Measurements from ENCODE around the gene MCUB. TPM values are rescaled to one million over a fixed set of nuclear protein-coding genes. Genes with fewer than 3 reads are reported as not detected.

MCUB gene
- total RNA-seq, 1 donor from 2014 or later, result 28.5 TPM

DNA sequence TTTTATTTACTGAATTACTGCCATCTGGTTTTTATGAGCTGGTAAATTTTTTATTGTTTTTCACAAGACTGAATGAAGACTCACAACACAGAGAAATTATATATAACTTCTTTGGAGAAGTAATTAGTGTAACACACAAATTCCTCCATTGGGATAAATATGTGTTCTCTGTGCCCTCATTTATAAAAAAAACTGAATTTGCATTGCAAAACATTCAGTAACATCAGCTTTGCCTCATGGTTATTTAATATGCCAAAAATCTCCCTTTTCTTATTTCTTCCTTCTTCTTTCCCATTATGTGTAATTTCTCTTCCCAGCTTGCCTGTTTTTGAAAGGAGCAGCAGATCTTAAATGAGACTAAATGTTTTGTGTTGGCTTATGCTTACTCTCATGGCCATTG is 124.7 kb downstream of the MCUB start:
- Histone ChIP-seq H3K27ac (no peak overlapping the region), H3K27me3 (no peaks in the 10 kb centered on the region), H3K9me3 (no peaks in the 10 kb centered on the region), H3K36me3 (peaks cover 0 to 8% of the 10 kb centered on the region in 2 donors), H3K4me3 (no peak overlapping the region), H3K4me1 (no peaks in the 10 kb centered on the region)
- DNase-seq (ENCODE audit: extremely low spot score in 2 of 2), result no peak
- intact Hi-C loops (cut with DNase I), result no loop called here
- TF ChIP-seq POLR2A (IDR thresholded peaks at IDR 0.05) (no peak), POLR2AphosphoS5 (IDR thresholded peaks at IDR 0.05; ENCODE audit: insufficient read depth in 1 of 2, low read depth in 1 of 2) (no peak)
- TF ChIP-seq, protein P1, sequence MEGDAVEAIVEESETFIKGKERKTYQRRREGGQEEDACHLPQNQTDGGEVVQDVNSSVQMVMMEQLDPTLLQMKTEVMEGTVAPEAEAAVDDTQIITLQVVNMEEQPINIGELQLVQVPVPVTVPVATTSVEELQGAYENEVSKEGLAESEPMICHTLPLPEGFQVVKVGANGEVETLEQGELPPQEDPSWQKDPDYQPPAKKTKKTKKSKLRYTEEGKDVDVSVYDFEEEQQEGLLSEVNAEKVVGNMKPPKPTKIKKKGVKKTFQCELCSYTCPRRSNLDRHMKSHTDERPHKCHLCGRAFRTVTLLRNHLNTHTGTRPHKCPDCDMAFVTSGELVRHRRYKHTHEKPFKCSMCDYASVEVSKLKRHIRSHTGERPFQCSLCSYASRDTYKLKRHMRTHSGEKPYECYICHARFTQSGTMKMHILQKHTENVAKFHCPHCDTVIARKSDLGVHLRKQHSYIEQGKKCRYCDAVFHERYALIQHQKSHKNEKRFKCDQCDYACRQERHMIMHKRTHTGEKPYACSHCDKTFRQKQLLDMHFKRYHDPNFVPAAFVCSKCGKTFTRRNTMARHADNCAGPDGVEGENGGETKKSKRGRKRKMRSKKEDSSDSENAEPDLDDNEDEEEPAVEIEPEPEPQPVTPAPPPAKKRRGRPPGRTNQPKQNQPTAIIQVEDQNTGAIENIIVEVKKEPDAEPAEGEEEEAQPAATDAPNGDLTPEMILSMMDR (IDR thresholded peaks at IDR 0.05), result no peak

DNA sequence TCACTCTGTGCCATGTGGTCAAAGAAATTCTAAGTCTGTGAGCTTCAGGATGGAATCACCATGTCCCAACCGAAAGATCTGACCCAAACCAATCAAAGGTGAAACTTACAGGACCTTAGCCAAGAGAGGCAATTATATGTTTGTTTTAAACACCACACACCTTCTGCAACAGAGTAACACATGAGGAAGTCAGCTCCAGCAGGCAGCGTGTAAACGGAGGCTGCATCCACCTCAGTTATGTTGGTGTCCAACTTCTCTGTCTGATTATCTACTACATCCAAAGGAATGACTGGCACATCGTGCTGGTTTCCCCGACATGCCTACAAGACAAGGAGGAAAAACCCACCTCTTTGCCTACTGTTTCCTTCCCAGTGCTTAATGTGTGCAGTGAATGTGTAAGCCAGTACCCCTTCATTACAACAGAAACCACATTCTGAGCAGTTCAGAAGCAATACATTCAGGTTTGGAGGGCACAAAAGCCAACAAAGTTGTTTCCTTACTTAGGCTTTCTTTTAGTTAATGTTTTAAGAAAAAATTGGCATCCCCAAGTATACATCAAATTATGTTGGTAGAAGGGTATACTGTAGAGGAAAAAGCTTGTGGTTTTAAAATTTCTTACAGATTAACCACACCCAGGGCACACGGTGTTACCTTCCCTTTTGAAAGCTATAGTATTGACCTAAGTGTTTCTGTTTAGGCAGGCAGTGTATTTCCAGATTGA is 130.8 kb downstream of the MCUB start:
- H3K27ac ChIP-seq, result no peak overlapping the region
- intact Hi-C loops (cut with DNase I), result no loop called here
- H3K4me1 ChIP-seq, result no peaks in the 10 kb centered on the region
- TF ChIP-seq POLR2AphosphoS5 (IDR thresholded peaks at IDR 0.05; ENCODE audit: insufficient read depth in 1 of 2, low read depth in 1 of 2) (no peak), POLR2A (IDR thresholded peaks at IDR 0.05) (no peak)
- TF ChIP-seq, protein P1 (IDR thresholded peaks at IDR 0.05), result no peak
- no peak for DNase-seq (ENCODE audit: extremely low spot score in 2 of 2)
- H3K36me3 ChIP-seq, result peaks cover 3 to 26% of the 10 kb centered on the region in 2 donors
- H3K4me3 ChIP-seq, result no peak overlapping the region
- H3K9me3 ChIP-seq, result no peaks in the 10 kb centered on the region
- no peaks in the 10 kb centered on the region for H3K27me3 ChIP-seq

DNA sequence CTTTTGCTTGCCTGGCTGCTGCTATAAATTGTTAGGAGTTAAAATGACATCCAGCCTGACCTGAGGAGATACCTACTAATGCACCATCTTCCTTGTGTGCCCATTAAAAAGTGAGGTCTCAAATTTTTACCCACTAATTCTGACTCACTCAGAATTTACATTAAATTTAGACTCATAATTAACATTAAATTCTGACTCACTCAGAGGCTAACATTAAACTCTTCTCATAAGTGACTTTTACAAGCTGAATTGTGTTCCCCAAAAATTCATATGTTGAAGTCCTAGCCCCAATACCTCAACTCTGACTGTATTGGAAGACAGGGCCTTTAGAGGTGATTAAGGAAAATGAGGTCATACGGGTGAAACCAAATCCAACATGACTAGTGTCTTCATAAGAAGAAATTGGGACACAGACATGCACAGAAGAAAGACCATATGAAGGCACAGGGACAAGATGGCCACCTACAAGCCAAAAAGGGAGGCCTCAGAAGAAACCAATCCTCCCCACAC is 131.4 kb downstream of the MCUB start:
- H3K4me1 ChIP-seq, result no peaks in the 10 kb centered on the region

DNA sequence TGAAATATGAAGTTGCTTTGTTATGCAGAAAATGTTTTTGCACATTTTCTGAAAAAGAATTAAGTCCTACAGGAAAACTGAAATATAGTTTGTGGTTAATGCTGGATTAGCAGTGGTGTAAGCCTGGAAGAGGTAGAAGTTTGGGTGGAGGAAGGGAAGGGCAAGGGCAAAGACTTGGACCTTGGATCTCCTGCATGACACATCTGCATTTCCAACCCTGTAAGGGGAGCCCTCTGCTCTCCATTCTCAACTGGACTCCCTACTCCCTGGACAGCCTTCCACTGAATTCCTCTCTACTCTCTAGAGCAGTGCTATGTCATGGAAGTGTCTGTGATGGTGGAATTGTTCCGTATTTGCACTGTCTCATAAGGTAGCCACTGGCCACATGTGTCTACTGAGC is 138.6 kb downstream of the MCUB start:
- Histone ChIP-seq H3K4me1 (peaks cover 16% of the 10 kb centered on the region), H3K4me3 (no peak overlapping the region), H3K36me3 (peaks cover 0 to 20% of the 10 kb centered on the region in 2 donors), H3K27ac (no peak overlapping the region), H3K9me3 (no peaks in the 10 kb centered on the region), H3K27me3 (no peaks in the 10 kb centered on the region)
- intact Hi-C loops (cut with DNase I), result no loop called here
- no peak for TF ChIP-seq POLR2A (IDR thresholded peaks at IDR 0.05)
- TF ChIP-seq, protein P1 (IDR thresholded peaks at IDR 0.05), result no peak
- no peak for TF ChIP-seq POLR2AphosphoS5 (IDR thresholded peaks at IDR 0.05; ENCODE audit: insufficient read depth in 1 of 2, low read depth in 1 of 2)
- no peak for DNase-seq (ENCODE audit: extremely low spot score in 2 of 2)

More for the DNA sequence above, 131.4 kb downstream of the MCUB start:
- no peak for DNase-seq (ENCODE audit: extremely low spot score in 2 of 2)
- TF ChIP-seq, protein P1 (IDR thresholded peaks at IDR 0.05), result no peak
- TF ChIP-seq POLR2AphosphoS5 (IDR thresholded peaks at IDR 0.05; ENCODE audit: insufficient read depth in 1 of 2, low read depth in 1 of 2) (no peak), POLR2A (IDR thresholded peaks at IDR 0.05) (no peak)
- intact Hi-C loops (cut with DNase I), result no loop called here
- H3K9me3 ChIP-seq, result no peaks in the 10 kb centered on the region
- no peak overlapping the region for H3K27ac ChIP-seq
- H3K36me3 ChIP-seq, result peaks cover 3 to 25% of the 10 kb centered on the region in 2 donors
- no peak overlapping the region for H3K4me3 ChIP-seq
- no peaks in the 10 kb centered on the region for H3K27me3 ChIP-seq
